Stimulated activated CD4-positive, alpha-beta T cell treated with anti-CD3 and anti-CD28 coated beads, Interleukin-4, amount 100 ng/mL, for 1 hour (primary cell): ENCODE data around the gene CYP2U1.
A peak's percentile ranks its signal among the peaks of the same experiment; 100 is the strongest.
"Not testable (repeated sequence)": the region's sequence is repeated elsewhere in the genome, so short reads cannot be mapped to it uniquely, and the experiment has no call there.

Experiments used
- DNase-seq: peaks from one replicate; pipeline ENCODE4 v3.0.0-alpha.2; 2020

Gene CYP2U1

DNA sequence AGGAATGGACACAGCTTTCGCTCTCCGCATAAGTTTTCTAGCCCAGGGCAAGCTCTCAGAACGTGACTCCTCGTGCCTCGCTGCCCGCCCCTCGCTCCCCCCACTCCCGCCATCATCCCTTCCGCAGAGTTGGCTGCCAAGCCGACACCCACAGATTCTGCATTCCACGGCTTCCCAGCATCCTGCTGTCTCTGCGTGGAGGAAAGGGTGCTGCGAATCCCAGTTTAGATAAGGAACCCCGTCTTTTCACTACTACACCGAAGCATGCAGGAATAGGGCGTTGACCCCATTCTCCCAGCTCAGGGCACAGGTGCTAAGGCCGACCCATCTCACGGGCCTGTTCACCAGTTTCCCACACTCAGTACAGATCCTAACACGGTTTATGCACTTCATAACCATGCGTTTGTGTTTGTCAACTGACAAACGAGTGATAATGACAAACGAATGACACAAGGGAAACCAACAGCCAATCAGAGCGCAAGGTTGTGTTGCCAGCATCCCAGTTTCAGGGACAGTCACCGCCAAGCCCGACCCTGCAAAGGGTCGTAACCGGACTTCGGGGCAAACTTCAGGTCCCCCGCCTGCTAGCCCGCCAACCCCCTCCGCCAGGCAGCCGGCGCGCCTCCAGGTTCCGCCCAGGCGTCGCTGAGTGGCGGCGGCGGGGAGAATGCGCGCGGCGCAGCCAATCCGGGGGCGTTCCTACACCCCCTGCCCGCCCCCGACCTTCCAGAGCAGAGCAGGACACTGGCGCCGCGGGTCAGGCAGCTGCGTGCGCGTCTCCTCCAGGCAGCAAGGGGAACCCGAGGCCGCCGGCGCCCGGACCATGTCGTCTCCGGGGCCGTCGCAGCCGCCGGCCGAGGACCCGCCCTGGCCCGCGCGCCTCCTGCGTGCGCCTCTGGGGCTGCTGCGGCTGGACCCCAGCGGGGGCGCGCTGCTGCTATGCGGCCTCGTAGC lies at the start of gene CYP2U1:
CYP2U1 (plus strand) TSS at position 729 of the 954 bp plus-strand sequence; CDS start at position 824, 95 bp downstream.
- DNase-seq: peak; percentile 78

DNA sequence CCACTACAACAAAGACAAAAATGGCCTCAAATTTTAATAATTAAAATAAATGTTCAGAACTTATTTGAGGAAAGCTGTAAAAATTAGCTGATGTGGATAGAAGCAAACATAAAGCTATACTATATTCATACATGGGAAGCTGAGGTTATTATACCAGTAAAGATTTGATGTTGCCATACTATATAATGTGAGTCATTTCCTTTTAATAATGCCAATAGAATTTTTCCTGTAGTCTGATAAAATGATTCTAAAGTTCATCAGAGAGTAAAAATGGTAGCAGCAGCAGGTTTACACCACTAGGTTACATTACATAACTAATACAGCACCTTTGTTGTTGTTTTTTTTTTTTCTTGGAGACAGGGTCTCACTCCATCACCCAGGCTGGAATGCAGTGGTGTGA lies 45.5 kb upstream of the CYP2U1 start:
- DNase-seq: no peak

DNA sequence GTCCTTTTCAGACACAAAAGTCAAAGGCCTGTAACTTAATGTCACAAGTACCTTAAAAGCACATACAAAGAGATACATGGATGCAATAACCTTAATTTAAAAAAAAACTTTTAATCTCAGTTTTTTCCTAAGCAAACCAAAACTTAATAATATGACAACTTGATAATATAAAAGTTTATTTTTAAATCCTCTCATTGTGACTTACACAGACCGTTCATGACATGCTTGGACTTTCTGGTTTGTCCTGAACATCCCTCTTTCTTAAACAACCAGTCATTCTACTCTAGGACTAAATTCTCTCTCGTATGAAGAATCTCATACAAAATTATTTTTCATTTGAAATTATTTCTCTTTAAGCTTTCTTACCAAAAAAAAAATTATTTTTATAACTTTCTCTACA lies 43.1 kb upstream of the CYP2U1 start:
- DNase-seq: no peak

DNA sequence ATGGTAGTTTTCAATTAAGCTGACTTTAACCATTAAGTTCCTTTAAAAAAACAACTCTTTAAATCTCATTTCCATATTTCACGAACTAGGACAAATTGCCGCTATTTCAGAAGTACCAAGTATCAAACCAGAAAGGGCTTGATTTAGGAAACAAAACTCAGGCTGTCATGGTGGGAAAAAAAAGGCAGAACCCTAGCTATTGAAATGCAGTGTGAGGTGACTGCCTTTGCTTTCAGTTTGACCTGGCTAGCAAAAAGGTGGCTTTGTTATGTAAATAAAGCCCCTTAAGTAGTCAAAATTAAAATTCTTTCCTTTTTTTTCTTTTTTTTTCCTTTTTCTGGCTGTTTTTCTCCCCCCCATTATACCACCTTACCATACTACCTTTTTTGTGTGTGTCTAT lies 40.6 kb upstream of the CYP2U1 start:
- no peak for DNase-seq

DNA sequence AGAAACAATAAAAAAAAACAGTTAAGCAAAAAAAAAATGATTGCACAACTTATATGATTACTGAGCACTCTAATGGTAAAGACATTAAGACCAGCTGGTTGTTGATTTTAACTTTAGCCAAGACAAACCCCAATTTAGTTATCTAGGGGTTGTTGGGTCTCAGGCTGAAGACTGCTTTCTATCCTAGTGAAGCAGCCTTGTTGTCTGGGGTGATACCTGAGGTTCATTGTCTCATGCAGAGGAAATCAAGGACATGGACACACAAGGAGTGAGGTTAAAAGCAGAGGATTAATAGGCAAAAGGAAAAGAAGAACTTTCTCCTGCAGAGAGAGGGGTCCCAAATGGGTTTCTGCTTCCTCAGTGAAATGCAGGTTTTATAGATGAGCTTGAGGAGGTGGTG lies 40.0 kb upstream of the CYP2U1 start:
- DNase-seq: no peak

DNA sequence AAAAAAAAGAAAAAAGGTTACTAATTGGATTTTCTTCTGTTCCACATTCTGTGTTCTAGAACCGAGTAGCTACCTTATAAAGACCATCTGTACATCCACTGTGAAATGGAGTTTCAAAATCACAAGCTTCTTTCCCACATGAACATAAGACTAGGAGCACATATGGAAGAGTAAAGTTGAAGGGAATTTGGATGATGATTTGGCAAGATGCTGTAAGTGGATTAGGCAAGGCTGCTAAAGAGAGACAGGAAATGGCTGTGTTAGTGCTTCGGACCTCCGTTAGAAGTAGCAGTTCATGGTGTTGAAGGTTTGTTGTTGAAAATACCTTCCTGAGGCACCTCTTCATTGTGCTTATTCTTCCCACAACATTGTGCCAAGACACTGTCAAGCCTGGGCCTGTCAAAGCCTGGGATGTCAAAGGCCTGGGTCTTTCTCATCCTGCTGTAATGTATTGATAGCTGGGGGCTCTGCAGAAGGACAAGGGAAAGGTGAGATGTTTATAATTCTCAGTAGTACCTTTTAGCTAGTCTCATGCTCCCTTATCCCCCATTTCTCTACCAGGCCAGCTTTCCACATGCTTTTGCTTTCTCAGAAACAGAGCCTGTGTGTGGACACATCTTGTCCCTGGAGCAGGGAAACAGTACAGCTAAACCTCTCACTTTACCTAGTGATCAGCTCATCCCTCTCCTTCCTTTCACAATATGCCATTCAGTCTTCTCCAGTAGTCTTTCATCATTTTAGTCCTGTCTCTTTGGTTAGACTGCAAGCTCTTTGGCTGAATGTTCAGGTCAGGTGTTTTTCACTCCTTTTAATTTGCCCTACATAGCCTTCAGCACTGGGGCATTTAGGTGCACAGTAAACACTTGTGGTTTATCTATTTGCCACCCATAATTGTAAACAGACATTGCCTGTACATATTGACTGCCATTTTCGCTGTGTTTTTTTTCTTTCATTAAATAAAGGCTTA lies 37.9 kb upstream of the CYP2U1 start:
- no peak for DNase-seq

DNA sequence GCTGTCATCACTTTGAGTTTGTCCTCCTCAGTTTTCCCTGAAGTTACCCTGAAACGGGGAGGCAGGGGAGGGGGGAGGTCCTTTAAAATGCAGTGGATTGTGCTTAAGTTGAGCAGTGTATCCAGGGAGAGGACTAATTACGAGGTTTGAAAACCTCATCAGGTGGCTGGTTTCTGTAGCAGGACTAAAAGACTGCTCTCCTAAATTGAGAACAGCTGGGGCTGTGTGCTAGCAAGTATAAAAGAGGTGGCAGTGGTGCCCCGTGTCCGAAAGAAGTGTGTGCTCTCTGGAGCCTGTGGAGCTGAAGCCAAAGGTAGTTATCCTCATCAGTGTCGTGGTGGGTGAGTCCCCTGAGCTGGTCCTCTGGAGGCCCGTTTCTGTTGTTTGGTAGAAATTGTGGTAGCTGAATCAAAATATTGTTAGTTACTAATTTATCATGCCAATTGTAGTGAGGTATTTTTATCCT lies 37.2 kb upstream of the CYP2U1 start:
- DNase-seq: no peak

DNA sequence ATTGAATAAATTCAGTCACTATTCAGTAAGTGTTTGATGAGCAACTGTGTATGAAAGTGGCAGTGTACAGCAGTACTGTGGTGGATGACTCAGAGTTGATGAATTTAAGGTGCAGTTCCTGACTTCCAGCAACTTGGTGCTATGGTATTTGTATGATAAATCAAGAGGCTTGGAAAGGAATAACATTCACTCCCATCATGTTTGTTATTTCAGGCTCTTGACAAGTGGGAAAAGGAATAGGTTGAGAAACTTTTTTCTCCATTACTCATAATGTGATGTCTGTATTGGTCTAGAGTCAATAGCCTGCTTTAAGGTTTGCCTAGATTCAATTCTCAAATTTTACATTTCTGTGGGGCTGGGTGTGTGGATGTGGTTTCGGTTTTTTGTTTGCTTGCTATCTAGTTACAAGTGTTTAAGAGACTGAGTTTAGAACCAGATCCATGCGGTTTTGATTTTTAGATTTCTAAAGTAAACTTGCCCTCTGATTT lies 35.1 kb upstream of the CYP2U1 start:
- DNase-seq: no peak

DNA sequence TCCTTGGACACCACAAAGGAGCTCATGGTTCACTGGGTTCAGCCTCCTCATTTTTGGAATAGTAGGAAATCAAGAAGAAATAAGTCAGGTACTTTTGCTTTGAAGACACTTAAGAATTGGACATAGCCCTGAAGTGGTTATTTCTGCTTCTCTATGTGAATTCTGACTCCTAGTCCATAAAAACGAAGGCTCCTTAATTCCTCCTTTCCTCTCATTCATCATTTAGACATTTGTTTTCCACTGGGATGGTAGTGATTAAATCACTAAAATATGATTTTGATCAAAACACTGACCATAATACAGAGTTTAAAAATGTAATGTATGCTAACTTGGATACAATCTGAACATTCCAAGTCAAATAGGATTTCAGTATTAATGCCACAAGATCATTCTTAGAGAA lies 34.7 kb upstream of the CYP2U1 start:
- DNase-seq: no peak

DNA sequence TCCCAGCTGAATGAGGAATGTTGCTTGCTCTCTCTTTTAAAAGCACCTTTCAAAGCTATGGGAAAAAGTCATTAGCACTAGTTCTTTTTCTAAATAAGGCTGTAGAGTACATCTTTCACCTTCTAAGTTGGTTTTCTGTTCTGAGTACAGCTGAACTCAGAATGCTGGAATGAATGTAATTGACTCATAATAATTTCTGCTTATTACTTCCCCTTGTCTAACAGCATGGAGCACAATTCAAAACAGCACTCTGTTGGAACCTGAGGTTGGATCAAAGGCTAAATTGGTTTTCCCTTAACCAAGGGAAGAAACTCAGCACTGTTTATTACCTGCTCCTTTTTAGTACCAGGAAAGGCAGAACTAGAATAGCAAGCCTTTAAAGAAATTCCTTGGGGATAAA lies 33.5 kb upstream of the CYP2U1 start:
- DNase-seq: no peak

DNA sequence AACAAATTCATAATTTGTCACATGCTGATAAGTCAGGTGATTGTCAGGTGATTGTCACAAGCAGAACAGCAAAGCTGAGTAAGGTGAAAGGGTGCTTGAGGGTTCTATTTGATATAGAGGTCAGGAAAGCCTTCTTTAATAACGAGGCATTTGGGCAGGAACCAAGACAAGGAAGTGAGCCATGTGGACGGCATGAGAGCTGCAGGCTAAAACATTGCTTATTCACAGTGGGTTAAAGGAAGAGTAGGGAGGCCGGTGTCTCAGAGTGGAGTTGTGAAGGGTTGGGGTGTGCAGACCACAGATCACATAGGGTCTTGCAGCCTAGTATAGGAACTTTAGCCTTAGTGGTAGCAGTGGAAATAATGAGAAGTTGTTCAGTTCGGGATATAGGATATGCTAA lies 31.3 kb upstream of the CYP2U1 start:
- no peak for DNase-seq

DNA sequence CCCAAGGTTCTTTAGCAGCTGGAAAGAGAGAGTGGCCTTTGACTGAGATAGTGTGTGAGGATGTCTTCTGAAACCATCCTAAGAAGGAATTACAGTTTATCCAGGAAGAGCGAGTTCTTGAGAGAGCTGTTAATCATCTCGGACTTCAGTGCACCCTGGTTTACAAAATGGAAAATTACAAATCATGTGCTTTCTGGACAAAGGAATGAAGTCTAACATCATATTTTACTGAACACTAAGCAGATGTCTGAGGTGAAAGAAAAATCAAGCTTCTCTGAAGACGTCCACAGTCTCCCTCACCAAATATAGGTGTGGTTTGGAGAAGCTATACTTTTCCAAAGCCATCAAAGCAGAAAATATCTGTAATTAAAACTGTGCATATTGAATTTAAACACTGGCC lies 30.8 kb upstream of the CYP2U1 start:
- DNase-seq: no peak

DNA sequence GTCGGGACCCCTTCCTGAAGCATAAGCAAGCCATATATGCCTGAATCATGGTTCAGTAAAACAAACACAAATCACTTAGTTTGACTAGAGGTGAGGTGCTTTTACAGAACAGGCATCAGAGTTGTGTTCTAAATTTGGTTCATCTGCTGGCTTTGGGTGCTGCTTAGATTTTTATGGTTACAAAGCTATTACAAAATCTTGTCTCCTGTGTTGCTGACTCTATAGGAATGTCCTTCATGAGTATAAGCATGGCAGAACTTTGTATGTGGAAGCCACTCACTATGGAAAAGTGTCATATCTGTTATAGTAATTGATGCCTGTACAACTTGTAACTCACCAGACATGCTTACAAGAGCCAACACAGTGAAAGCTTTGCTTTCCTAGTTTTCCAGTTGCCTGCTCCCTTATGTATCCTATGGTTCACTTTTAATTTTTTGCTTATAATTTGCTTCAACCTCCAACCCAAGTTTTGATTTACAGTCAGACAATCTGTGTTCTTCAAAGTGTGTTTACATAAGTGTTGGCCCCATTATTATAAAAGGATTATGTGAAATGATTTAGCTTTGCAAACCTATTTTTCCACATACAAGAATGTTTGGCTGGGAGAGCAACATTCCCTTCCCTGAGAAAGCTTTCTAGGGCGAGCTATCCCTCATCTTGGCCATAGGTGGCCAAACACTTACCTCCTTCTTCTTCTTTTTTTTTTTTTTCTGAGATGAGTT lies 30.0 kb upstream of the CYP2U1 start:
- no peak for DNase-seq

DNA sequence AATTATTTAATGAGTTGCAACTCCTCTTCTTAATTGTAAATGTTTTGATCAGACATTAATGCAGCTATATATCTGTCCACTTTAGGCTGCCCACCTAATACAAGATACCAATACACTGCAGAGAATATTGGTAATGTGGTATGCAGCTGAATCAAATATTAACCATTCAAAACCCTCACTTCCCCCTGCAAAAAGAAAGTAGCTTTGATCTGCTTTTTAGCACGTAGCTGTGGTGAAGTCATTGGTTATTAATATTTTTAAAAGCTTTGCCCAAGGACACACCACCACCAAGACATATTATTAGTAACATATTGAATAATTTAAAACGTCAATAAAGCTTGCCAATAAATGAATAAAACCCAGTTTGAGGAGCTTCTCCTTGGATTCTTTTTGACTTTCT lies 28.6 kb upstream of the CYP2U1 start:
- DNase-seq: no peak

DNA sequence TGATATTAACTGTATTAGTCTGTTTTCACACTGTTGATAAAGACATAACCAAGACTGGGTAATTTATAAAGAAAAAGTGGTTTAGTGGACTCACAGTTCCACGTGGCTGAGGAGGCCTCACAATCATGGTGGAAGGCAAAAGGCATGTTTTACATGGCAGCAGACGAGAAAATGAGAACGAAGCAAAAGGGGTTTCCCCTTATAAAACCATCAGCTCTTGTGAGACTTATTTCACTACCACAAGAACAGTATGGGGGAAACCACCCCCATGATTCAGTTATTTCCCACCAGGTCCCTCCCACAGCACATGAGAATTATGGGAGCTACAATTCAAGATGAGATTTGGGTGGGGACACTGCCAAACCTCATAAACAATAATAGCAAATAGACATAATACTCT lies 26.3 kb upstream of the CYP2U1 start:
- DNase-seq: not testable (repeated sequence)

DNA sequence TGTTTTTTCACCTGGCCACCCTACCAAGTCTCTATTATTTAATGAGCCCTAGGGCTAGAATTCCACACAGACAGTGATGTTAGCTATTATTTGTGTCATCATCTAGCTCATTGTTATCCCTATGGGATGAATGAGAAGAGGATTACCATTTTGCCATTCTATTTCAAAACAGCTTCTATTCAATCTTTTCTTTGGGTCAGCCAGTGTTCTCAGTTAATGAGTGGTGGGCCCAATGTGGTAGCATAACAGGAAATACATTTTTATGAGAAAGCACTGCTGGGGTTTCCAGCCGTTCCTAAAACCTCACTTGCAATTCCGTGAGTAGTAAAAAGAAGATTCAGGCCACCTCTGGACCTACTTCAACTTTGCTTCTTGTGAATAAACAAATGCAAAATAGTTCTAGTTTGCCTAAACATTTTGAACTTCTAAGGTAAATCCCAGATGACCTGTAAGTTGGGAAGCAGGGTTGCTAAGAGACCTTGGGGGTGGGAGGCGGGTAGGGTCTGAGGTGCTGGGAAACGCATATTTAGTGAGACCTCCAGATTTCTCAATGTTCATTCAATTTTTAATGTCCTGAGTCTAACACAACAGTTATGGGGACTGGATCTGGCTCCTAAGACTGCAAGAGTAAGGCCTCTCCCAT lies 24.8 kb upstream of the CYP2U1 start:
- no peak for DNase-seq

DNA sequence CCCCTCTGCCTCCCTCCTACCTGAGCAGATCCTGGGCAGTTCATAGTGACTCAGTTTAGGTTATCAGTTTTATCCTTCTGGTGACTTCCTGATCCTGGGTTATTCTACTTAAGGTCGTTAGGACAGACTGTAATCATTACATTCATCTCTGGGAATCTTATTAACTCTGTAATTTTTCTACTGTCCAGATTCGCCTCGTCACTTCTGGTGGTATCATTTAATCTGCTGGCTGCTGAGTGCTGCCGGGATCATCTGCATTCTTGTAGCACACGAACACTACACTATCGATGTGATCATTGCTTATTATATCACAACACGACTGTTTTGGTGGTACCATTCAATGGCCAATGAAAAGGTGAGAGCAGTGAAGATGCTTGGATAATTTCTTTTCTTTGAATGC lies 23.0 kb upstream of the CYP2U1 start:
- no peak for DNase-seq

DNA sequence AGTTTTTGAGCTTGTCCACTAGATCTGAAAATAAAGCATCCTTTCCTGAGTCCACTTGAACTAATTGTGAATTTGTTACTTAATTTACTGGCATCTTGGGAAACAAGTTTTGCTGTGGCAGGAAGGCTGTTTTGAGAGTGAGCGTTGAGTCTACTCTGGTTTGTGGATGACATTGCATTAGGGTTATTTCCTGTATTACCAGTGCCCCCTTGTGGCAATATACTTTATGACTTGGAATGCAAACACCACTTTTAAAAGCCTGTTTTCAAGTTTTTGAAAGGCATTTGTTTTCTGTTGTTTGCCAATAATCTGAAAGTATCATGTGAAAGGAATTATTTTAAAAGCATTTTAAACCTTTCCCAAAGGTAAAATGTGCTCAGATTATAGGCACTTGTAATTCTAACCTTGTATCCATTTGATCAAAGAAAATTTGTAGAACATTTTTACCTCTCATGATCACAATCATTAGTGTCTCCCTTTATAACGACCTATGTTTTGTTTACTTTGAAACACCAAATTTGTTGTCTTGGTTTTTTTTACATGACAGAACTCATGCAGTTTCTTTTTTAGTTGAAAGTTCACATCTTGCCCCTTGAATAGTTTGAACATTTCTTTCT lies 18.0 kb upstream of the CYP2U1 start:
- no peak for DNase-seq

DNA sequence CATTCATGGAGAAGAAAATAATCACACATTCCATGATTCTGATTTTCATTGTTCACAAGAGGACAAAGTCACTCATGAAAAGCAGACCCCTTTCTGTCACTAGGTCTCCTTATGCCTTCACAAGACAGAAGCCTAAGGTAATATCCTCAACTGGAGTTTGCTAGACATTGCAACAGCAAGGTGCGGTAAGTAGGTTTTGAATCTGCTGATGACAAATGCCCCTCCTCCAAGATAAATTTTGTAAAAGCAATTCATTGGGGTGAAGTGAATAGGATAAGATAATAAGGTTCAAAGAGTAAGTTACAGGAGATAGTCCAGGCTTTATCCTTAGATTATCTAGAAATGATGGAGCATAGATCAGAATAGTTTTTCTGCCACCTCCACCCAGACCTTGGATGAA lies 16.1 kb upstream of the CYP2U1 start:
- DNase-seq: no peak

DNA sequence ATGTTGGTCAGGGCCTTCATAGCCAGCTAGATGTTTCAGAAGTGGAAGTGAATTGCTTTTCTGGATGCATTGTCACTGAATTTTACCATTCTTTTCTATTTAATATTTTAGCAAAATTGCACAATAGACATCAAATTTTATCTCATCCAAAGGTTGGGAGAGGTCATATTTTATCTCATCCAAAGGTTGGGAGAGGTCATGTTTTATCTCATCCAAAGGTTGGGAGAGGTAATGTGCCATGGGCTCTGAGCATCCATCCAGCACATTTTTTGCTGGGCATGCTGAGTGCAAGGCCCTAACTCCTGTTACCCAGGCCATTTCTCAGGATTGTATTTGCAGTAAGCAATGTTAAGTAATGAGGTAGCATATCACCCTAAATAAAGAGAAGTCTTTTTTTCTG lies 14.7 kb upstream of the CYP2U1 start:
- no peak for DNase-seq

DNA sequence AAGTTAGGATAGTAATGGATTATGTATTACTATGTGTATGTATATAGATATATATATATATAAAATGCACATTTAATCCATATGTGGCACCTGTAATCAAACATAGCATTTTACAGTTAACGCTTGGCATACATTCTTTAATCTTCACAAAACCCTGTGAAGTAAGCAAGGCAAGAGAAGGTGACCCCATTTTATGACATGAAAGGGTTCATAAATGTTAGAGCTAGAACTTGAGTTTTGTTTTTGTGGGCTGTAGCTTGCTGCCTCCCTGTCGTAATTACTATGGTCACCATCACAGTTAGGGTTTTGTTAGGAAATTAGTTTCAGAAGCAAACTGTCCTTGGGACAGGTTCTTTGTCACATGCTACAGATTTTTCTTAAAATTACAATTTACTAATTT lies 13.8 kb upstream of the CYP2U1 start:
- DNase-seq: no peak
